Hematopoietic multipotent progenitor cell treated with erythropoietin and hydrocortisone succinate and interleukin-3 and kit ligand, for 8 days (in vitro differentiated cells): ENCODE data around the gene SGCA.

ENCODE experiments used
- DNase-seq: peaks from one replicate; pipeline ENCODE4 v3.0.0-alpha.2; 2015

The SGCA gene

DNA sequence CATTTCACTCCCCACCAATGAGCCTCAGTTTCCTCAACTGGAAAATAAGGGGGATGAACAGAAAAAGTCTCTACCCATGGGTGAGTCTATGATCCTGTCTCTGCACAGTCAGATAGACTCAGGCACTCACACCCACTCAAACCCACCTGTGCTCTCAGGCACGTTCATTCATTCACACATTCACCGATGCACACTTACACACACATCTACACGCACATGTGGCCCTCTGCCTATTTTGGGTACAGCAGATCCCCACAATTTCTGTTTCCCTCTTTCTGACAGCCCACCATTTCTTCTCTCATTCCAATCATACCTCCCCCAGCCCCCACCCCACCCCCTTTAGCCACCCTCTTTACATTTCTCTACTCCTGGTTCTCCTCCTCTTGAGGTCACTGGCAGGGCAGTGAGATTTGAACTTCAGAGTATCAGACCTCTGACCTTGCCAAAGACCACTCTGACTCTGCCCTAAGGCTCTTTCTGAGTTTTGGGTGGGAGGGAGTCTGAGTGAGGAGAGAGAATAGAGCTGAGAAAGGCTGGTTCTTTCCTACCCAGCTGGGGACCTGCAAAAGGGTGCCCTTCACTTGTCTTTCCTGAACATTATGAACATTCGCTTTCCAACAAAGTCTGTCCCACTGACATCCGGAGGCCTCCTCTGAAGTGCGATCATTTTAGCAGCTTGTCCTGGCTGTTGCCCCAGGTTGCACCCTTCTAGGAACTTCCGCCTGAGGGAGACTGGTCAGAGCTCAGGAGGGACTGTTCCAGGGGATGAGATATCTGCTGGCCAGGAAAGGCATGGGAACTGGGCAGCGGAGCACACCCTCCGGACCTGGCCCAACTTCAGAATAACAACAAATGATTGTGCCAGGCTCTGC is 45.7 kb downstream of the SGCA start:
- no peak for DNase-seq

DNA sequence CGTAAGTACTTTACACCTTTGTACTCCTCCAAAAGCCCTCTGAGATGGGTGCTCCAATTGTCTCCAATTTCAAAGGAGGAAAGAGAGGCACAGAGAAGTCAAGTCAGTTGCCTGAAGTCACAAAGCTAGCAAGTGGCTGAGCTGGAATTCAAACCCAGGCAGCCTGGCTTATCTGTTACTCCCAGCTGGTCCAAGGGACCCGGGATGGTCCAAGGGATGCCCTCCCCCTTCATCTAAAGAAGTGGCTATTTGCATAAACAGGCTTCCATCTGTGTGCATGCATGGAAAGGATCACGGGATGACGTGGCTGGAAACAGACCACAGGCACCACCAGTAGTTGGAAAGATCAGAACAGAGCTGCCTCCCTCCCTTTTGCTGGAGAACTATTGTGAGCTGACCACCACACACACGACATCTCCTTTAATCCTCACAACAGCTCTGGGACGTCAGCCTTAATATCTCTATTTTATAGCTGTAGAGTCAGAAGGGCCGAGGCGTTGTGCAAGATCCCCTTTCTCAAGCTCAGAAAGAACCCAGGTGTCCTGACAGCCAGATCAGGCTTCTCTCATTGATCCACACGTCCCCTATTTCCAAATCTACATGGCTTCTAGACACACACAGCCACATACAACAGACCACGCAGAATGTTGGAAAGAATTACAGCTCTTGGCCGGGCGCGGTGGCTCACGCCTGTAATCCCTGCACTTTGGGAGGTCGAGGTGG is 46.5 kb downstream of the SGCA start:
- DNase-seq, result peak; percentile 6

DNA sequence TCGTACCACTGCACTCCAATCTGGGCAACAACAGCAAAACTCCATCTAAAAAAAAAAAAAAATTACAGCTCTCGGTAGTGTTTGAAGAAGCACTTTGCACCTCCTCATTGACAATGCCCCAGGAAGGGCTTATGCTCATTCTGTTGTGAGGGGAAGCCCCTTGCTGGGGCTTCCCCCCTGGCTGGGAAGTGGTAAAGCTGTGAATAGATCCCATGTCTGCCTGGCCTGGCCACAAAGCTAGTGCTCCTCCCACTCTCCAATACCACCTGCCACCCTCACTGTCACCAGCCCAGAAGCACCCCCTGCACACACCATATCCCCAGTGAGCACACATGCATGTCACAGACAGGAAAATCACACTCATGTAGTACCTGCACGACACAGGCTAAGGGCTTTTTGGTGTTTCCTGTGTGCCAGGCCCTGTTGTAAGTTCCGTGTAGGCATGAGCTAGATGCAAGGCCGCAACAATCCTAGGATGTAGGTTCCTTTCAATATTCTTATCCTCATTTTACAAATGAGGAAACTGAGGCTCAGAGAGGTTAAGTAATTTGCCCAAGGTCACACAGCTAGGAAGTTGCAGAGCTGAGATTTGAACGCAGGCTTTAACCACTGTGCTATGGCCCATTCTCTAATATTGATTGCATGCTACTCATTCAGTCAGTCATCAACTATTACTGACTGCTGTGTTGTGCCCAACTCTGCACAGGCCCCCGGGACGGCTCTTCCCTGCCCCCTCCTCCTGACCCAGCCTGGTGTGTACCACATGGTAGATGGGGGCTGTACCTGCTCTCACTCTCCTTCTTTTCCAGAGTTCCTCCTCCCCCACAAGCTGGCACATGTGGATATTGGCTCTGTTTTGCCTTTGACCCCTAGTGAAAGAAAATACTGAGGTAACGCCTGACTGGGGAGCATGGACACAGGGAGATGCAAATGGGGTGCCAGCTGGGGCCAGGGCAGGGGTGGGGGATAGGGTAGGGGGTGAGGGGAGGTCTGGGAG is 47.5 kb downstream of the SGCA start:
- no peak for DNase-seq

DNA sequence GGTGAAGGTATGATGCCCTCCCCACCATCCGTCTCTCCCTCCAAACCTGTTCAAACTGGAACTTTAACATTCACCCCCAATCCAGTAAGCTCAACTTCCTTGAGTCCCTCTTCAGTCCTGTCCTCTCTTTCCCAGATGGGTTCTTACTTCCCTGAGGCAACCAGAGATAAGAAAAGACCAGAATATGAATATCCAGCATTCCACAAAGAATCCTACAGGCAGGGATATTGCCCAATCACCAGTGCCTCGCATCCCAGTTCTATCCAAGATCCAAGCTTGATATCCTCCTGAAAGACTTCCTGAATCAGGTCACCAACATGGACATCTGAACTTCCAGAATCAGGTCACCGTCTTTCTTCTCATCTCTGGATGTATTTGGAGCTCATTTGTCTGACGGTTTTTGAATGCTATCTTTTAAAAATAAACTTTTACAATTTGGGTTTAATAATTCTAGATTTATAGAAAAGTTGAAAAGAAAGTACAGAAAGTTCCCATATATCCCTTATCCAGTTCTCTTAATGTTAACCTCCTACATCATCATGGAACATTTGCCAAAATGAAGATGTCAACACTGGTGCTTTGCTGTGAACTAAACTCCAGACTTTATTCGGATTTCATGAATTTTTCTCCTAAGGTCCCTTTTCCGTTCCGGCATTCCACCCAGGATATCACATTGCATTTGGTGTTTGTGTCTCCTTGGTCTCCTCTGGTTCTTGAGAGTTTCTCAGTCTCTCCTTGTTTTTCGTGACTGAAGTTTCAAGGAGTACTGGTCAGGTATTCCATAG is 49.4 kb downstream of the SGCA start:
- DNase-seq, result no peak

DNA sequence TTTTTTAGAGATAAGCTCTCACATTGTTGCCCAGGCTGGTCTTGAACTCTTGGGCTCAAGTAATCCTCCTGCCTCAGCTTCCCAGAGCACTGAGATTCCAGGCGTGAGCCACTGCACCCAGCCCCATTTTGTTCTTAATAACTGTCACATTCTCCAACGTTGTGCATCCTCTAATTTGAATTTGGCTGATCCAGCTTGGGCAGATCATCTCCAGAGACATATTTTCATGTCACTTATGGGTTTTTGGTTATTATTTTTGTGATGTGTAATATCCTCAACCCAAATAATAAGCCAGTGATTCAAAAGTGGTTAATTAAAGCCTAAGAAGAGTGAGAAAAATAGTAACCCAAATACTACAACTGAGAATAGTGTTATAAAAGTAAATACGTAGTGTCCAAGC is 51.8 kb downstream of the SGCA start:
- no peak for DNase-seq

- no peak for DNase-seq
These were observed 52.4 kb downstream of the SGCA start for GRCh38 chr17:50218071-50218759.

DNA sequence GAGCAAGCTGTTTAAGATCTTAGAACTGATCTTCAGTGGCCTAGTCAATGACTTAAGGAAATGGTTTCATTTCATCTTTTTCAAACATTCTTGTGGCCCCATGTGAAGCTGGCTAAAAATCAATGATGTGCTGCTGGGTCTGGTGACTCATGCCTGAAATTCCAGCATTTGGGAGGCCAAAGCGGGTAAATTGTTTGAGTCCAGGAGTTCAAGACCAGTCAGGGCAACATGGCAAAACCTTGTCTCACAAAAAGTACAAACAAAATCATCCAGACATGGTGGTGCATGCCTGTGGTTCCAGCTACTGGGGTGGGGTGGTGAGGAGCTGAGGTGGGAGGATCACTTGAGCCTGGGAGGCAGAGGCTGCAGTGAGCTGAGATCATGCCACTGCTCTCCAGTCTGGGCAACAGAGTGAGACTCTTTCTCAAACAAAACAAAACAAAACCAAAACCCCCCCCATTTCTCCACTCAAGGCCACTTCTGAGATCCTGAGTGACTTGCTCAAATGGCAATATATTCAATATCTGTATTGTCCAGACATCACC is 53.0 kb downstream of the SGCA start:
- no peak for DNase-seq

GRCh38 chr17:50219342-50219741 is 53.5 kb downstream of the SGCA start:
- DNase-seq, result no peak

DNA sequence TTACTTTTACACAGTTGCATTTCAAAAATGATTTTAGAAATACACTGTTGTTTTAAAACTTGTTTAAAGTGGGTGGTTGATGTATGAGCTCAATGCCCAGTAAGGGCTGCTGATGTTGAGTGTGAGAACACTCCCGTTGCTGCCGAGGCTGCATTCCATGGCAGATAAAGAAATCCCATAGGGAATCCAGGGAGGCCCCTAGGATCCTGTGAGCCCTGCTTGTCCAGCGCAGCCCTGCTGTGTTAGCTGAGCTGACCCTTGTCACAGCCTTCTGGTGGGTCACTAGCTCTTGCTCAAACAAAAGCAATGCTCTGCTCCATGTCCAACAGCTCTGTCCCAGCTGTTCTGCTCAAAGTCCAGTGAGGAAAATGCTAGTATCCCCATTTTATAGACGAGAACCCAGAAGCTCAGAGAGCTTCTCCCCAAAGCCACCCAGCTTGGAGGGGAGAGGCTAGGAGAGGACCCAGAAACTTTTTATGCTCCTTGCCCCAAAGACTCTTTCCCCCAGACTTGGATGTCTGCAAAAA is 54.2 kb downstream of the SGCA start:
- DNase-seq, result no peak

- DNase-seq, result no peak
These were observed 55.0 kb downstream of the SGCA start for GRCh38 chr17:50220811-50221210.

DNA sequence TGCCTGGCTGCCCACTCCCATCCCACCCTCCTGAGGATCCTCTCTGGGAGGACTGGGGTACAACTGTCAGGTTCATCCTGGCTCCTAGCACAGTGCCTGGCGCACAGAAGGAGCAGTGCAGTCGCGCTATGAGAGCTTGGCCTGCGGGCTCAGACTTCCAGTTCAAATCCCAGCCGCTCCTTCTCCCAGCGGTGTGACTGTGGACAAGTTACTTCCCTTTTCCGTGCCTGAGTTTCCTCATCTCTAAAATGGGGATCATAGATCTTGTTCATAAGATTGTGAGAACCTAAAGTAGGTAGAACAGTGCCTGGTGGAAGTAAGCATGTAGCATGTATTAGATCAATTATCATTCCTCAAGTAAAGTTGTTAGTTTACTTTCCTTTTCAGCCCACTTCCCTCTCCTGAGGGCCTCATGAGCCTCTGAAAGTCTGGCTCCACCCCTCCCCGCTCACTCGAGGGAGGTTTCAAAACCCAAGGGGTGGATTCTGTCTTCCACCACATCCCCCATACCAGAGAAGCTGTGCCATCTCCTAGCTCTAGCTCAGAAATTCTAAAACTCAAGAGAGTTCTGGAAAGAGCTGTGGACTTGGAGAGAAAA is 55.6 kb downstream of the SGCA start:
- no peak for DNase-seq

- no peak for DNase-seq
These were observed 56.2 kb downstream of the SGCA start for GRCh38 chr17:50221864-50222545.

- DNase-seq, result no peak
These were observed 57.1 kb downstream of the SGCA start for GRCh38 chr17:50222922-50223321.
